IMR-90 (cell line): Measurements from ENCODE around the gene PTCSC3. TPM values are rescaled to one million over a fixed set of nuclear protein-coding genes. Genes with fewer than 3 reads are reported as not detected.

Source experiments
- ATAC-seq: fragments of 200-7000 bp; cut with Tn5 transposase; 2 replicates; pipeline ENCODE4 v1.9.1; 2020; ENCODE audit warnings: low read depth, mild to moderate bottlenecking, moderate library complexity
- BruUV-seq: library from RNA; stranded (reverse); fragments of 400-500 nt; replicated peaks from 2 replicates; lab custom pipeline; 2021; lab: Mats Ljungman, UMichigan
- CTCF ChIA-PET: fragments of 300-600 bp; formaldehyde crosslinking; extraction: SDS; loops from one replicate; lab custom pipeline; 2021; ENCODE audit warnings: antibody characterized with exemption; lab: Yijun Ruan, JAX
- POLR2A ChIA-PET: fragments of 300-600 bp; sonication (Branson Sonifier 250); formaldehyde crosslinking; loops from one replicate; lab custom pipeline; 2022; ENCODE audit warnings: antibody characterized with exemption; ENCODE audit not compliant: unreplicated experiment; lab: Charles Lee
- DNase-seq: peaks from one replicate; pipeline ENCODE4 v3.0.0; 2013
- H2AFZ ChIP-seq: replicated peaks from 2 replicates; pipeline ENCODE3; 2013; ENCODE audit warnings: low read length, mild to moderate bottlenecking; ENCODE audit not compliant: poor library complexity
- H2AK5ac ChIP-seq: 2 replicates; pipeline ENCODE4 v1.6.1; 2013; ENCODE audit warnings: low read depth, low read length, inconsistent platforms
- H2AK9ac ChIP-seq: replicated peaks from 2 replicates; pipeline ENCODE3; 2013; ENCODE audit warnings: mild to moderate bottlenecking, low read depth, low read length, moderate library complexity; ENCODE audit not compliant: poor library complexity
- H2BK120ac ChIP-seq: 2 replicates; pipeline ENCODE4 v1.6.1; 2013; ENCODE audit warnings: low read depth, low read length, inconsistent platforms
- H2BK15ac ChIP-seq: 3 replicates; pipeline ENCODE4 v1.6.1; 2013; ENCODE audit warnings: low read depth, low read length, inconsistent platforms
- H2BK20ac ChIP-seq: 2 replicates; pipeline ENCODE4 v1.6.1; 2013; ENCODE audit warnings: low read depth, mild to moderate bottlenecking, inconsistent platforms, low read length, moderate library complexity
- H2BK5ac ChIP-seq: 2 replicates; pipeline ENCODE4 v1.6.1; 2013; ENCODE audit warnings: mild to moderate bottlenecking, low read depth, low read length, inconsistent platforms; ENCODE audit not compliant: poor library complexity, severe bottlenecking
- H3K14ac ChIP-seq: replicated peaks from 2 replicates; pipeline ENCODE4 v1.6.1; 2013; ENCODE audit warnings: low read depth, low read length, inconsistent platforms
- H3K18ac ChIP-seq: 2 replicates; pipeline ENCODE4 v1.6.1; 2013; ENCODE audit warnings: low read depth, low read length, control low read depth
- H3K23ac ChIP-seq: 2 replicates; pipeline ENCODE4 v1.6.1; 2013; ENCODE audit warnings: low read depth, low read length, inconsistent platforms
- H3K27ac ChIP-seq: 2 replicates; pipeline ENCODE4 v1.5.1; 2013; ENCODE audit warnings: mild to moderate bottlenecking, control low read depth, low read length; ENCODE audit not compliant: insufficient read depth
- H3K27me3 ChIP-seq: 2 replicates; pipeline ENCODE4 v1.6.1; 2013; ENCODE audit warnings: low read length; ENCODE audit not compliant: control insufficient read depth, insufficient read depth
- H3K36me3 ChIP-seq: 2 replicates; pipeline ENCODE4 v1.6.1; 2013; ENCODE audit warnings: low read length, mixed read lengths; ENCODE audit not compliant: control insufficient read depth, insufficient read depth
- H3K4ac ChIP-seq: 2 replicates; pipeline ENCODE4 v1.6.1; 2013; ENCODE audit warnings: low read depth, low read length, inconsistent platforms
- H3K4me1 ChIP-seq: 2 replicates; pipeline ENCODE4 v1.6.1; 2013; ENCODE audit warnings: low read length, mixed read lengths; ENCODE audit not compliant: control insufficient read depth, insufficient read depth
- H3K4me2 ChIP-seq: 2 replicates; pipeline ENCODE4 v1.6.1; 2013; ENCODE audit warnings: low read depth, mild to moderate bottlenecking, control low read depth, low read length, moderate library complexity
- H3K4me3 ChIP-seq: 2 replicates; pipeline ENCODE4 v1.5.1; 2013; ENCODE audit warnings: low read depth, mild to moderate bottlenecking, control low read depth, low read length, moderate library complexity; ENCODE audit not compliant: insufficient read depth
- H3K56ac ChIP-seq: 2 replicates; pipeline ENCODE4 v1.6.1; 2013; ENCODE audit warnings: low read length, inconsistent platforms; ENCODE audit not compliant: insufficient read depth; ENCODE audit errors: extremely low read depth
- H3K79me1 ChIP-seq, 2 experiments: 2 replicates each; pipeline ENCODE4 v1.6.1; 2013; ENCODE audit warnings: low read length in 2 of 2, inconsistent platforms in 1 of 2, low read depth in 1 of 2
- H3K9ac ChIP-seq: 2 replicates; pipeline ENCODE4 v1.6.1; 2013; ENCODE audit warnings: low read depth, low read length, control low read depth
- H3K9me1 ChIP-seq: 2 replicates; pipeline ENCODE4 v1.6.1; 2013; ENCODE audit warnings: low read length, inconsistent platforms; ENCODE audit not compliant: insufficient read depth
- H3K9me3 ChIP-seq: 2 replicates; pipeline ENCODE4 v1.6.1; 2013; ENCODE audit warnings: low read length; ENCODE audit not compliant: control insufficient read depth, insufficient read depth
- H4K20me1 ChIP-seq: 2 replicates; pipeline ENCODE4 v1.6.1; 2013; ENCODE audit warnings: low read length, inconsistent platforms; ENCODE audit not compliant: insufficient read depth
- H4K5ac ChIP-seq: 2 replicates; pipeline ENCODE4 v1.6.1; 2013; ENCODE audit warnings: mild to moderate bottlenecking, low read depth, low read length, control low read depth
- H4K8ac ChIP-seq, 2 experiments: 2 replicates each; pipeline ENCODE4 v1.6.1; 2013; ENCODE audit warnings: low read depth in 2 of 2, low read length in 2 of 2, control low read depth in 1 of 2, inconsistent platforms in 1 of 2
- H4K91ac ChIP-seq: 2 replicates; pipeline ENCODE4 v1.6.1; 2013; ENCODE audit warnings: low read depth, low read length, inconsistent platforms; ENCODE audit not compliant: insufficient read depth
- CEBPB ChIP-seq: IDR thresholded peaks from 2 replicates; pipeline ENCODE4 v1.6.1; 2012; ENCODE audit warnings: low read depth, low read length, improper control_type of control experiment
- FOS ChIP-seq: fragments of 150-350 bp; IDR thresholded peaks from 2 replicates; pipeline ENCODE4 v1.6.1; 2016; ENCODE audit warnings: low read depth, low read length
- RAD21 ChIP-seq: IDR thresholded peaks from 2 replicates; pipeline ENCODE4 v1.6.1; 2012; ENCODE audit warnings: low read length, improper control_type of control experiment
- RFX5 ChIP-seq: IDR thresholded peaks from 2 replicates; pipeline ENCODE4 v1.8.0; 2012; ENCODE audit warnings: low read depth, mild to moderate bottlenecking, low read length, moderate library complexity
- WGBS, 2 experiments: methylation state at CpG; one replicate each; pipeline versions ENCODE4 v1.1.5 to v1.1.7; 2013; ENCODE audit warnings: missing lambda C conversion rate in 2 of 2; ENCODE audit not compliant: insufficient read length in 1 of 2; ENCODE audit errors: extremely low coverage in 2 of 2; 5-methylcytosine and 5-hydroxymethylcytosine counted together
- dilution Hi-C: fragments of 300-500 bp; cut with HindIII; formaldehyde crosslinking; loops from one replicate; pipeline ENCODE4 v1.14.3; 2018; ENCODE audit warnings: low sequenced_read_pairs; ENCODE audit not compliant: unreplicated experiment
- in situ Hi-C: fragments of 300-500 bp; cut with MboI; formaldehyde crosslinking; loops from 3 replicates; pipeline ENCODE4 v1.14.3; 2019; ENCODE audit warnings: low sequenced_read_pairs, inconsistent platforms, mixed read lengths
- intact Hi-C: fragments of 100-400 bp; cut with micrococcal nuclease; formaldehyde crosslinking; loops from 2 replicates; pipeline ENCODE4 v1.10.0; 2022
- polyA plus RNA-seq, 3 experiments: library from polyadenylated mRNA; depleted of rRNA; stranded (reverse); fragments of >200 nt; gene quantifications; 2 replicates each; pipeline ENCODE4 v1.2.3, GENCODE V29; 2012; ENCODE audit warnings: low replicate concordance in 1 of 3
- total RNA-seq: library from RNA; depleted of rRNA; stranded (reverse); fragments of >200 nt; gene quantifications from 2 replicates; pipeline ENCODE4 v1.2.3, GENCODE V29; 2012

Gene PTCSC3
- total and polyA plus RNA-seq, 2 of the 4 experiments (the other 2 are of a cell fraction): not detected

- H3K9me1 ChIP-seq: no peaks in the 10 kb centered on the region; the same call in 1 of the 2 replicates
- no peak overlapping the region for H2BK5ac ChIP-seq
- H3K14ac ChIP-seq: no peak overlapping the region
- in situ Hi-C loops (no loop called here), intact Hi-C loops (no loop called here), dilution Hi-C loops (no loop called here)
- no peak overlapping the region for H2BK20ac ChIP-seq
- no peak for ATAC-seq
- H3K56ac ChIP-seq: no peak overlapping the region
- H4K8ac ChIP-seq: no peak overlapping the region
- H2AK5ac ChIP-seq: no peak overlapping the region
- H3K4ac ChIP-seq: no peak overlapping the region
- no peak overlapping the region for H3K4me3 ChIP-seq
- ChIA-PET CTCF (interaction anchor here (0.6 kb wide), 1 partner anchor 1060 kb away, joined by 6 read pairs; no protein-coding TSS in a partner anchor), POLR2A (no interaction called here)
- H4K20me1 ChIP-seq: no peaks in the 10 kb centered on the region
- no peak overlapping the region for H2AFZ ChIP-seq
- no peaks in the 10 kb centered on the region for H3K79me1 ChIP-seq
- BruUV-seq: no TSS peak
- H4K91ac ChIP-seq: no peak overlapping the region
- TF ChIP-seq RAD21 (no peak), FOS (no peak), RFX5 (no peak), CEBPB (no peak)
- no peak overlapping the region for H2BK15ac ChIP-seq
- H3K36me3 ChIP-seq: no peaks in the 10 kb centered on the region
- no peaks in the 10 kb centered on the region for H3K9me3 ChIP-seq
- no peak for DNase-seq
- WGBS, 2 experiments: no CpG with 5 or more reads among the region's 3 CpGs
- no peak overlapping the region for H2AK9ac ChIP-seq
- H3K27me3 ChIP-seq: no peaks in the 10 kb centered on the region; the same call in 1 of the 2 replicates
- no peak overlapping the region; the same call in 1 of the 2 replicates for H3K18ac ChIP-seq
- no peak overlapping the region for H2BK120ac ChIP-seq
- no peaks in the 10 kb centered on the region; the same call in 1 of the 2 replicates for H3K4me1 ChIP-seq
- no peak overlapping the region for H4K5ac ChIP-seq
- no peak overlapping the region for H3K4me2 ChIP-seq
- H3K9ac ChIP-seq: no peak overlapping the region
- H3K23ac ChIP-seq: no peak overlapping the region
- H3K27ac ChIP-seq: no peak overlapping the region
Observed at GRCh38 chr14:36087411-36087810, 89.1 kb downstream of the PTCSC3 start.
